ENCODE measurements around the gene AOC1. TPM values are rescaled to one million over a fixed set of nuclear protein-coding genes. Genes with fewer than 3 reads are reported as not detected.

AOC1 gene
- total RNA-seq, 1 donor from 2014 or later: not detected

GRCh38 chr7:150857276-150858055 lies 5.1 kb downstream of the AOC1 start:
- no peak for DNase-seq (ENCODE audit: low read depth, low spot score)

- no peak for DNase-seq (ENCODE audit: low read depth, low spot score)
Observed at GRCh38 chr7:150858236-150859197, 6.2 kb downstream of the AOC1 start.

- DNase-seq (ENCODE audit: low read depth, low spot score): no peak
Observed at GRCh38 chr7:150860291-150860977, 8.1 kb downstream of the AOC1 start.

GRCh38 chr7:150860978-150861295 lies 8.6 kb downstream of the AOC1 start:
- no peak for DNase-seq (ENCODE audit: low read depth, low spot score)

GRCh38 chr7:150862356-150862755 lies 10.0 kb downstream of the AOC1 start:
- DNase-seq (ENCODE audit: low read depth, low spot score): no peak

- DNase-seq (ENCODE audit: low read depth, low spot score): no peak
Observed at GRCh38 chr7:150863946-150864345, 11.6 kb downstream of the AOC1 start.

- DNase-seq (ENCODE audit: low read depth, low spot score): no peak
Observed at GRCh38 chr7:150866932-150867564, 14.7 kb downstream of the AOC1 start.

- no peak for DNase-seq (ENCODE audit: low read depth, low spot score)
Observed at GRCh38 chr7:150867605-150868004, 15.3 kb downstream of the AOC1 start.

- DNase-seq (ENCODE audit: low read depth, low spot score): no peak
Observed at GRCh38 chr7:150869467-150869866, 17.1 kb downstream of the AOC1 start.

GRCh38 chr7:150871601-150872000 lies 19.3 kb downstream of the AOC1 start:
- no peak for DNase-seq (ENCODE audit: low read depth, low spot score)

- DNase-seq (ENCODE audit: low read depth, low spot score): no peak
Observed at GRCh38 chr7:150874401-150875198, 22.3 kb downstream of the AOC1 start.

GRCh38 chr7:150875791-150876190 lies 23.5 kb downstream of the AOC1 start:
- DNase-seq (ENCODE audit: low read depth, low spot score): no peak

- peak; percentile 80 for DNase-seq (ENCODE audit: low read depth, low spot score)
Observed at GRCh38 chr7:150876817-150877526, 24.7 kb downstream of the AOC1 start.

- DNase-seq (ENCODE audit: low read depth, low spot score): no peak
Observed at GRCh38 chr7:150877536-150877935, 25.2 kb downstream of the AOC1 start.

- peak; percentile 55 for DNase-seq (ENCODE audit: low read depth, low spot score)
Observed at GRCh38 chr7:150879345-150879744, 27.0 kb downstream of the AOC1 start.

GRCh38 chr7:150881189-150881588 lies 28.9 kb downstream of the AOC1 start:
- DNase-seq (ENCODE audit: low read depth, low spot score): no peak

- no peak for DNase-seq (ENCODE audit: low read depth, low spot score)
Observed at GRCh38 chr7:150890853-150891584, 38.7 kb downstream of the AOC1 start.

GRCh38 chr7:150891740-150892139 lies 39.4 kb downstream of the AOC1 start:
- no peak for DNase-seq (ENCODE audit: low read depth, low spot score)

GRCh38 chr7:150895809-150896208 lies 43.5 kb downstream of the AOC1 start:
- no peak for DNase-seq (ENCODE audit: low read depth, low spot score)
